Measurements from ENCODE around the gene TSPO2.

TSPO2 gene

GRCh38 chr6:41054511-41054910 lies 12.2 kb downstream of the TSPO2 start:
- Histone ChIP-seq H3K9ac (ENCODE audit: low read depth, low read length) (no peak overlapping the region), H3K27ac (ENCODE audit: low read length) (no peak overlapping the region), H3K9me3 (ENCODE audit: insufficient read depth, low read length, severe bottlenecking) (no peaks in the 10 kb centered on the region), H3K4me2 (ENCODE audit: insufficient read depth, low read length) (no peak overlapping the region), H3K4me1 (ENCODE audit: insufficient read depth, low read length) (peaks cover 14% of the 10 kb centered on the region), H3K4me3 (ENCODE audit: low read depth in 1 of 2, low read length in 2 of 2) (no peak overlapping the region), H4K20me1 (ENCODE audit: insufficient read depth, low read length) (no peaks in the 10 kb centered on the region), H2AFZ (ENCODE audit: low read depth, low read length) (no peak overlapping the region), H3K36me3 (ENCODE audit: insufficient read depth, low read length) (no peaks in the 10 kb centered on the region), H3K79me2 (ENCODE audit: insufficient read depth, low read length) (no peaks in the 10 kb centered on the region), H3K27me3 (ENCODE audit: insufficient read depth, low read length, poor library complexity) (no peaks in the 10 kb centered on the region)
- ATAC-seq (ENCODE audit: insufficient read depth, low read depth), result no peak
- DNase-seq, result no peak
- no peak for TF ChIP-seq EZH2 (IDR thresholded peaks at IDR 0.05; ENCODE audit: borderline replicate concordance, low read depth, low read length, severe bottlenecking)
- no peak for TF ChIP-seq CTCF (IDR thresholded peaks at IDR 0.05; ENCODE audit: borderline replicate concordance, extremely low read depth, low read length, poor library complexity, severe bottlenecking)

GRCh38 chr6:41055149-41055548 lies 12.9 kb downstream of the TSPO2 start:
- no peaks in the 10 kb centered on the region for H3K9me3 ChIP-seq (ENCODE audit: insufficient read depth, low read length, severe bottlenecking)
- DNase-seq, result peak; percentile 37
- no peak overlapping the region for H3K4me3 ChIP-seq (ENCODE audit: low read depth in 1 of 2, low read length in 2 of 2)
- no peaks in the 10 kb centered on the region for H4K20me1 ChIP-seq (ENCODE audit: insufficient read depth, low read length)
- no peaks in the 10 kb centered on the region for H3K79me2 ChIP-seq (ENCODE audit: insufficient read depth, low read length)
- no peak overlapping the region for H3K4me2 ChIP-seq (ENCODE audit: insufficient read depth, low read length)
- H2AFZ ChIP-seq (ENCODE audit: low read depth, low read length), result no peak overlapping the region
- no peak for TF ChIP-seq CTCF (IDR thresholded peaks at IDR 0.05; ENCODE audit: borderline replicate concordance, extremely low read depth, low read length, poor library complexity, severe bottlenecking)
- TF ChIP-seq EZH2 (IDR thresholded peaks at IDR 0.05; ENCODE audit: borderline replicate concordance, low read depth, low read length, severe bottlenecking), result no peak
- ATAC-seq (ENCODE audit: insufficient read depth, low read depth), result peak; percentile 80
- H3K4me1 ChIP-seq (ENCODE audit: insufficient read depth, low read length), result peaks cover 14% of the 10 kb centered on the region
- no peaks in the 10 kb centered on the region for H3K36me3 ChIP-seq (ENCODE audit: insufficient read depth, low read length)
- H3K9ac ChIP-seq (ENCODE audit: low read depth, low read length), result no peak overlapping the region
- no peak overlapping the region for H3K27ac ChIP-seq (ENCODE audit: low read length)
- H3K27me3 ChIP-seq (ENCODE audit: insufficient read depth, low read length, poor library complexity), result no peaks in the 10 kb centered on the region

- peaks cover 8% of the 10 kb centered on the region; the same call in 1 of the 2 replicates for H3K36me3 ChIP-seq (ENCODE audit: insufficient read depth, low read length)
- H4K20me1 ChIP-seq (ENCODE audit: insufficient read depth, low read length), result no peaks in the 10 kb centered on the region
- H3K4me2 ChIP-seq (ENCODE audit: insufficient read depth, low read length), result no peak overlapping the region
- H3K9ac ChIP-seq (ENCODE audit: low read depth, low read length), result no peak overlapping the region
- H3K27me3 ChIP-seq (ENCODE audit: insufficient read depth, low read length, poor library complexity), result no peaks in the 10 kb centered on the region
- H3K9me3 ChIP-seq (ENCODE audit: insufficient read depth, low read length, severe bottlenecking), result no peaks in the 10 kb centered on the region
- no peak overlapping the region for H3K27ac ChIP-seq (ENCODE audit: low read length)
- DNase-seq (no peak), ATAC-seq (ENCODE audit: insufficient read depth, low read depth) (no peak)
- no peak overlapping the region for H3K4me3 ChIP-seq (ENCODE audit: low read depth in 1 of 2, low read length in 2 of 2)
- TF ChIP-seq EZH2 (IDR thresholded peaks at IDR 0.05; ENCODE audit: borderline replicate concordance, low read depth, low read length, severe bottlenecking), result no peak
- TF ChIP-seq CTCF (IDR thresholded peaks at IDR 0.05; ENCODE audit: borderline replicate concordance, extremely low read depth, low read length, poor library complexity, severe bottlenecking), result no peak
- peaks cover 11% of the 10 kb centered on the region for H3K4me1 ChIP-seq (ENCODE audit: insufficient read depth, low read length)
- H3K79me2 ChIP-seq (ENCODE audit: insufficient read depth, low read length), result no peaks in the 10 kb centered on the region
- no peak overlapping the region for H2AFZ ChIP-seq (ENCODE audit: low read depth, low read length)
Measured at GRCh38 chr6:41056768-41057490, 14.7 kb downstream of the TSPO2 start.
